Measurements from ENCODE around the gene ABCC4.
A peak's percentile ranks its signal among the peaks of the same experiment; 100 is the strongest.

The ABCC4 gene

DNA sequence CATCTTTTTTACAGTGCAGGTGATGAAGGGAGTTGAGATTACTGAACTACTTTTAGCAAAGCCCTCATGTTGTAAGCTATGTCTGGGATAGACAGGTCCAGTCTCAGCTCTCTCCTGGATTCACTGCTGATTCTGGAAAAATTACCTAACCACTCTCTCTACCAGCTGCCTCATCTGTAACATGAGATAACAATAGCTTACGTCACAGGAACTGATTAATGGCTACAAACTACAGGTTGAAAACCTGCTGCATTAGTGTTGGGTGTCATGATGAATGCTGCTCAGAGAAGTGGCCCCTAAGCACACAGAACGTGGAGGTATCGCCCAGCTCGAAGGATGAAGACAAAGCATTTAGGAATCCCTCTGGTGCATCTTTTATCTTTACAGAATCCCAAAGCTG, 277.8 kb downstream of the ABCC4 start:
- H3K27ac ChIP-seq (ENCODE audit: insufficient read depth, low read depth, low read length, poor library complexity, severe bottlenecking): no peak overlapping the region
- no peaks in the 10 kb centered on the region for H3K9me3 ChIP-seq (ENCODE audit: control insufficient read depth, low read length)
- H3K27me3 ChIP-seq (ENCODE audit: control insufficient read depth, insufficient read depth, low read length, poor library complexity, severe bottlenecking): no peaks in the 10 kb centered on the region
- H3K36me3 ChIP-seq (ENCODE audit: control insufficient read depth, insufficient read depth, low read length): no peaks in the 10 kb centered on the region
- 94 to 96% methylated on average over 4 of the region's 4 CpGs for WGBS, 2 experiments
- no peaks in the 10 kb centered on the region for H3K4me1 ChIP-seq (ENCODE audit: control insufficient read depth, insufficient read depth, low read length)
- H3K4me3 ChIP-seq (ENCODE audit: insufficient read depth, low read depth, low read length): no peak overlapping the region

- H3K4me1 ChIP-seq (ENCODE audit: control insufficient read depth, insufficient read depth, low read length): no peaks in the 10 kb centered on the region
- H3K4me3 ChIP-seq (ENCODE audit: insufficient read depth, low read depth, low read length): no peak overlapping the region
- H3K27ac ChIP-seq (ENCODE audit: insufficient read depth, low read depth, low read length, poor library complexity, severe bottlenecking): no peak overlapping the region
- H3K27me3 ChIP-seq (ENCODE audit: control insufficient read depth, insufficient read depth, low read length, poor library complexity, severe bottlenecking): no peaks in the 10 kb centered on the region
- H3K36me3 ChIP-seq (ENCODE audit: control insufficient read depth, insufficient read depth, low read length): no peaks in the 10 kb centered on the region
- WGBS, 2 experiments: 96 to 98% methylated on average over 6 of the region's 6 CpGs
- H3K9me3 ChIP-seq (ENCODE audit: control insufficient read depth, low read length): no peaks in the 10 kb centered on the region
Measured at GRCh38 chr13:95020298-95020987, 280.8 kb downstream of the ABCC4 start.

DNA sequence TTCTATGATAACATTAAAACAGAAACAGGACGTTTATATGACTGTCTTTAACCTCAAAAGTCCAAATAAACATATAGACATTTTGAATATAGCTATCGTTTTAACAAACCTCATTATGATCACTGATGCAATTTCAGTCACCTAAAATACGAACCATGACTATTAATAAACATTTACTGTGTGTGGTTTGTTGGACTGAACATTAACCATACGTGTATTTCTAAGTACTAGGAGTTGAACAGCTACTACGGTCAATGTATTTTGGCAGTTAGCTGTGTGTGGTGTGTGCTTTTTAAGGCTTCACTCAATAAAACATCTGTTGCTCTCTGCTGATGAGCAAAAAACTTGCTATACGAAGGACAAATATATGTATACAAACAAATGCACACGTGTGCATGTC, 281.4 kb downstream of the ABCC4 start:
- H3K4me1 ChIP-seq (ENCODE audit: control insufficient read depth, insufficient read depth, low read length): no peaks in the 10 kb centered on the region
- H3K4me3 ChIP-seq (ENCODE audit: insufficient read depth, low read depth, low read length): no peak overlapping the region
- H3K9me3 ChIP-seq (ENCODE audit: control insufficient read depth, low read length): no peaks in the 10 kb centered on the region
- 96 to 97% methylated on average over 7 of the region's 7 CpGs for WGBS, 2 experiments
- H3K27me3 ChIP-seq (ENCODE audit: control insufficient read depth, insufficient read depth, low read length, poor library complexity, severe bottlenecking): no peaks in the 10 kb centered on the region
- no peaks in the 10 kb centered on the region for H3K36me3 ChIP-seq (ENCODE audit: control insufficient read depth, insufficient read depth, low read length)
- H3K27ac ChIP-seq (ENCODE audit: insufficient read depth, low read depth, low read length, poor library complexity, severe bottlenecking): no peak overlapping the region

DNA sequence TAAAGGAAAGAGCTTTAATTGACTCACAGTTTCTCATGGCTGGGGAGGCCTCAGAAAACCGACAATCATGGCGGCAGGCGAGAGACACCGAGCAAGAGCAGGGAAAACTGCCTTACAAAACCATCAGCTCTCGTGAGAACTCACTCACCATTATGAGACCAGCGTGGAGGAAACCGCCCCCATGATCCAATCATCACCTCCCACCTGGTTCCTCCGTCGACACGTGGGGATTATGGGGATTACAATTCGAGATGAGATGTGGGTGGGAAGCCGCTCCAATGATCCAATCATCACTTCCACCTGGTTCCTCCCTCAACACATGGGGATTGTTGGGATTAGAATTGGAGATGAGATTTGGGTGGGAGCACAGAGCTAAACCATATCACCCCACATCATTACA, 293.9 kb downstream of the ABCC4 start:
- no peaks in the 10 kb centered on the region for H3K36me3 ChIP-seq (ENCODE audit: control insufficient read depth, insufficient read depth, low read length)
- H3K4me1 ChIP-seq (ENCODE audit: control insufficient read depth, insufficient read depth, low read length): peaks cover 7% of the 10 kb centered on the region
- H3K27ac ChIP-seq (ENCODE audit: insufficient read depth, low read depth, low read length, poor library complexity, severe bottlenecking): no peak overlapping the region
- H3K4me3 ChIP-seq (ENCODE audit: insufficient read depth, low read depth, low read length): no peak overlapping the region
- H3K9me3 ChIP-seq (ENCODE audit: control insufficient read depth, low read length): no peaks in the 10 kb centered on the region
- peaks cover 8% of the 10 kb centered on the region for H3K27me3 ChIP-seq (ENCODE audit: control insufficient read depth, insufficient read depth, low read length, poor library complexity, severe bottlenecking)
- WGBS, 2 experiments: 91 to 98% methylated on average over 7 to 12 of the region's 12 CpGs

DNA sequence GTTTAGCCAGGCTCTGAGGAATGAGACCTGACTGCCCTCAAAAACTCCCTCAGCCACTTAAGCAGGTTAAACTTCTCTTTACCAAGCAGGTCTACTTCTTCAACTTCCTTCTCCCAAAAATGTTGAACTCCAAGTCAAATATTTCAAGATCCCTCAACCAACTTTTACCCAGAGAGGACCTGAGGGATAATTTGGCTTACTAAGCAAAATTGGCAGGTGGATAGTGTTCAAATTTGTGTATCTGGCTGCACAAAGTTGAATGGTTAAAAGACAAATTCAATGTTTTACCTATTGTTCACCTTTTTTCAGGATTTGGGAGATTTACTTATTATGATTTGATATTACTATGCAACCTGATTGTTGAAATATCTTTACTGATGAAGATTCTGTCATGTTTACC, 296.0 kb downstream of the ABCC4 start:
- Histone ChIP-seq H3K36me3 (ENCODE audit: control insufficient read depth, insufficient read depth, low read length) (no peaks in the 10 kb centered on the region), H3K27me3 (ENCODE audit: control insufficient read depth, insufficient read depth, low read length, poor library complexity, severe bottlenecking) (peaks cover 8% of the 10 kb centered on the region), H3K27ac (ENCODE audit: insufficient read depth, low read depth, low read length, poor library complexity, severe bottlenecking) (no peak overlapping the region), H3K4me1 (ENCODE audit: control insufficient read depth, insufficient read depth, low read length) (peaks cover 7% of the 10 kb centered on the region), H3K4me3 (ENCODE audit: insufficient read depth, low read depth, low read length) (no peak overlapping the region), H3K9me3 (ENCODE audit: control insufficient read depth, low read length) (no peaks in the 10 kb centered on the region)

- H3K4me1 ChIP-seq (ENCODE audit: control insufficient read depth, insufficient read depth, low read length): peaks cover 7% of the 10 kb centered on the region
- no peaks in the 10 kb centered on the region for H3K36me3 ChIP-seq (ENCODE audit: control insufficient read depth, insufficient read depth, low read length)
- peaks cover 8% of the 10 kb centered on the region for H3K27me3 ChIP-seq (ENCODE audit: control insufficient read depth, insufficient read depth, low read length, poor library complexity, severe bottlenecking)
- H3K9me3 ChIP-seq (ENCODE audit: control insufficient read depth, low read length): no peaks in the 10 kb centered on the region
- H3K27ac ChIP-seq (ENCODE audit: insufficient read depth, low read depth, low read length, poor library complexity, severe bottlenecking): no peak overlapping the region
- H3K4me3 ChIP-seq (ENCODE audit: insufficient read depth, low read depth, low read length): peak overlapping the region; percentile 25
- WGBS, 2 experiments: 13 to 14% methylated on average over 41 of the region's 41 CpGs
Measured at GRCh38 chr13:95003019-95003813, 298.0 kb downstream of the ABCC4 start.

DNA sequence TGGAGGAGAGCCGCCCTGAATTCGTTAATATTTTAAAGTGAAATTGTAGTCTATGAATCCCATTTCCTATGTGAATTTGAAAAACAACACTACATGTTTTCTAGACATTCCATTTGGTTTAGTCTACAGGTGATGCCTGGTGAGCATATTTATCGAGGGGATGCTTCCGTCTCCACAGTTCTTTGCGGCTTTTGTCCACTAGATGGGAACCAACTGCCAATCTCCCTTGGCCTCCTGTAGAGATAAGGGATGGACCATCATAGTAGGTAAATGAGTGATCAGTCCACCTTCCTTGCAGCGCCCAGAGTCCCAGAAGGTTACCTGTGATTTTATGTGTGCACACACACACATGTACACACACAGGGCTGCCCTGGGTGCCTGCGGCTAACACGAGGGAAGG, 299.1 kb downstream of the ABCC4 start:
- Histone ChIP-seq H3K27me3 (ENCODE audit: control insufficient read depth, insufficient read depth, low read length, poor library complexity, severe bottlenecking) (peaks cover 8% of the 10 kb centered on the region), H3K27ac (ENCODE audit: insufficient read depth, low read depth, low read length, poor library complexity, severe bottlenecking) (no peak overlapping the region), H3K9me3 (ENCODE audit: control insufficient read depth, low read length) (no peaks in the 10 kb centered on the region), H3K4me1 (ENCODE audit: control insufficient read depth, insufficient read depth, low read length) (peaks cover 7% of the 10 kb centered on the region), H3K36me3 (ENCODE audit: control insufficient read depth, insufficient read depth, low read length) (no peaks in the 10 kb centered on the region), H3K4me3 (ENCODE audit: insufficient read depth, low read depth, low read length) (no peak overlapping the region)
- WGBS, 2 experiments: 90 to 91% methylated on average over 6 to 8 of the region's 8 CpGs

- Histone ChIP-seq H3K36me3 (ENCODE audit: control insufficient read depth, insufficient read depth, low read length) (no peaks in the 10 kb centered on the region), H3K27ac (ENCODE audit: insufficient read depth, low read depth, low read length, poor library complexity, severe bottlenecking) (no peak overlapping the region), H3K4me3 (ENCODE audit: insufficient read depth, low read depth, low read length) (no peak overlapping the region), H3K9me3 (ENCODE audit: control insufficient read depth, low read length) (no peaks in the 10 kb centered on the region), H3K4me1 (ENCODE audit: control insufficient read depth, insufficient read depth, low read length) (peaks cover 7% of the 10 kb centered on the region), H3K27me3 (ENCODE audit: control insufficient read depth, insufficient read depth, low read length, poor library complexity, severe bottlenecking) (peaks cover 8% of the 10 kb centered on the region)
- 90 to 95% methylated on average over 2 of the region's 2 CpGs for WGBS, 2 experiments
Measured at GRCh38 chr13:94999871-95000270, 301.4 kb downstream of the ABCC4 start.

DNA sequence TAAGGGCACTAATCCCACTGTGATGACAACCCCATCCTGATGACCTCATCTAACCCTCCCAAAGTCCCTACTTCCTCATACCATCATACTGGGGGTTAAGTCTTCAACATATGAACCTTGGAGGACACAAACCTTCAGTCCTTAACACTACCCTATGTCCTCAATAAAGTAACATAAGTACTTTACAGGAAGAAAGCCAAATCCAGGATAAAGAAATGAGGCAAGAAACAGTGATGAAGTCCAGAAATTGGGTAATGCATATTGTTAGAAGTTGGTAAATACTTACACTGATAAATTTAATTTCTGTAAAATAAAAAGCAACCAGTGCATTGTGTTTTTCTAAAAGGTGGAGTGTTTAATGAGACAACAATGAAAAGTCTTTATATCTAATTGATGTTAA, 304.1 kb downstream of the ABCC4 start:
- H3K9me3 ChIP-seq (ENCODE audit: control insufficient read depth, low read length): no peaks in the 10 kb centered on the region
- H3K27me3 ChIP-seq (ENCODE audit: control insufficient read depth, insufficient read depth, low read length, poor library complexity, severe bottlenecking): no peaks in the 10 kb centered on the region
- no peak overlapping the region for H3K4me3 ChIP-seq (ENCODE audit: insufficient read depth, low read depth, low read length)
- H3K36me3 ChIP-seq (ENCODE audit: control insufficient read depth, insufficient read depth, low read length): no peaks in the 10 kb centered on the region
- H3K4me1 ChIP-seq (ENCODE audit: control insufficient read depth, insufficient read depth, low read length): no peaks in the 10 kb centered on the region
- no peak overlapping the region for H3K27ac ChIP-seq (ENCODE audit: insufficient read depth, low read depth, low read length, poor library complexity, severe bottlenecking)

GRCh38 chr13:94996445-94996844, 304.8 kb downstream of the ABCC4 start:
- no peak overlapping the region for H3K4me3 ChIP-seq (ENCODE audit: insufficient read depth, low read depth, low read length)
- no peak overlapping the region for H3K27ac ChIP-seq (ENCODE audit: insufficient read depth, low read depth, low read length, poor library complexity, severe bottlenecking)
- H3K27me3 ChIP-seq (ENCODE audit: control insufficient read depth, insufficient read depth, low read length, poor library complexity, severe bottlenecking): no peaks in the 10 kb centered on the region
- H3K36me3 ChIP-seq (ENCODE audit: control insufficient read depth, insufficient read depth, low read length): no peaks in the 10 kb centered on the region
- H3K4me1 ChIP-seq (ENCODE audit: control insufficient read depth, insufficient read depth, low read length): no peaks in the 10 kb centered on the region
- WGBS, 2 experiments: 22 to 58% methylated on average over 1 of the region's 1 CpG
- no peaks in the 10 kb centered on the region for H3K9me3 ChIP-seq (ENCODE audit: control insufficient read depth, low read length)

Measured in ectodermal cell (in vitro differentiated cells).